T-cell (primary cell): ENCODE measurements around the gene CDRT4. TPM values are rescaled to one million over a fixed set of nuclear protein-coding genes. Genes with fewer than 3 reads are reported as not detected.

Experiments used
- ATAC-seq, 4 experiments: fragments of 200-7000 bp in 3 of 4; fragments of 150-1000 bp in 1 of 4; cut with Tn5 transposase; replicated peaks in 1 of 4; 1 replicate in 3 of 4; 2 replicates in 1 of 4; pipeline ENCODE4 v1.10.0; 2021; ENCODE audit warnings: moderate library complexity in 3 of 4, mild to moderate bottlenecking in 2 of 4, moderate number of reproducible peaks in 1 of 4
- CTCF ChIA-PET, 2 donors: fragments of 300-600 bp; sonication (Branson Sonifier 250); formaldehyde crosslinking; loops; one replicate each; lab custom pipeline; 2022; ENCODE audit warnings: antibody characterized with exemption in 2 of 2; lab: Charles Lee
- POLR2A ChIA-PET, 2 donors: fragments of 300-600 bp; sonication (Branson Sonifier 250); formaldehyde crosslinking; loops; one replicate each; lab custom pipeline; 2022; ENCODE audit warnings: antibody characterized with exemption in 2 of 2; lab: Charles Lee
- DNase-seq, 35 experiments: peaks; one replicate each; pipeline versions ENCODE4 v3.0.0 to v3.0.0-alpha.2; 2013 to 2023
- H3K27ac ChIP-seq: one replicate; pipeline ENCODE4 v1.5.1; 2013; ENCODE audit warnings: low read length
- H3K27me3 ChIP-seq, 2 experiments: replicated peaks in 1 of 2; 1 replicate in 1 of 2; 2 replicates in 1 of 2; pipeline versions ENCODE4 v1.6.1 to v1.7.0; 2013; ENCODE audit warnings: low read length in 1 of 2, mixed read lengths in 1 of 2; ENCODE audit not compliant: control insufficient read depth in 2 of 2, insufficient read depth in 2 of 2; ENCODE audit errors: extremely low read depth in 1 of 2
- H3K36me3 ChIP-seq, 2 donors: 1 replicate in 1 of 2; 2 replicates in 1 of 2; pipeline versions ENCODE4 v1.6.1 to v1.7.0; 2013; ENCODE audit warnings: low read length in 1 of 2; ENCODE audit not compliant: control insufficient read depth in 2 of 2, insufficient read depth in 1 of 2; ENCODE audit errors: extremely low read depth in 1 of 2
- H3K4me1 ChIP-seq, 2 experiments: 1 replicate in 1 of 2; 2 replicates in 1 of 2; pipeline versions ENCODE4 v1.6.1 to v1.7.0; 2013; ENCODE audit warnings: low read length in 2 of 2, mixed read lengths in 1 of 2; ENCODE audit not compliant: insufficient read depth in 2 of 2, control insufficient read depth in 1 of 2; ENCODE audit errors: extremely low read depth in 1 of 2
- H3K4me3 ChIP-seq, 2 donors: 1 replicate in 1 of 2; 2 replicates in 1 of 2; pipeline versions ENCODE4 v1.5.1 to v1.7.0; 2013; ENCODE audit warnings: mild to moderate bottlenecking in 2 of 2, low read length in 1 of 2, moderate library complexity in 1 of 2; ENCODE audit not compliant: control insufficient read depth in 1 of 2; ENCODE audit errors: extremely low read depth in 1 of 2
- H3K9me3 ChIP-seq: 2 replicates; pipeline ENCODE4 v1.7.0; 2013
- H3K27ac Mint-ChIP-seq, 2 donors: one replicate each; pipeline ENCODE4 v1.8.0; 2020 to 2021; ENCODE audit warnings: mild to moderate bottlenecking in 2 of 2, mixed read lengths in 2 of 2
- H3K27me3 Mint-ChIP-seq, 2 donors: one replicate each; pipeline ENCODE4 v1.8.0; 2021 to 2022; ENCODE audit warnings: mixed read lengths in 2 of 2
- H3K36me3 Mint-ChIP-seq: one replicate; pipeline ENCODE4 v1.8.0; 2021; ENCODE audit warnings: mixed read lengths
- H3K4me1 Mint-ChIP-seq, 3 donors: one replicate each; pipeline ENCODE4 v1.8.0; 2020 to 2022; ENCODE audit warnings: mixed read lengths in 3 of 3, mild to moderate bottlenecking in 1 of 3
- H3K4me3 Mint-ChIP-seq, 3 donors: one replicate each; pipeline ENCODE4 v1.8.0; 2020 to 2022; ENCODE audit warnings: mild to moderate bottlenecking in 3 of 3, mixed read lengths in 3 of 3, moderate library complexity in 3 of 3
- H3K9me3 Mint-ChIP-seq, 3 donors: one replicate each; pipeline ENCODE4 v1.8.0; 2020 to 2022; ENCODE audit warnings: mixed read lengths in 3 of 3
- WGBS: methylation state at CpG from one replicate; pipeline ENCODE4 v1.1.5; 2013; ENCODE audit warnings: missing lambda C conversion rate; ENCODE audit not compliant: insufficient coverage; 5-methylcytosine and 5-hydroxymethylcytosine counted together
- total RNA-seq, 35 experiments: library from RNA in 6 of 35; stranded (reverse) in 6 of 35; fragments of 120-200 nt in 1 of 35; gene quantifications; one replicate each; pipeline versions ENCODE4 v1.2.1 to v1.2.4 and lab custom pipeline; 2013 to 2026

The CDRT4 gene
- total RNA-seq, 5 donors from 2014 or later (not counting 1 experiment from before 2014, with no cell fraction given) = 4.7 to 10.0 (median 9.0) TPM

- H3K36me3 Mint-ChIP-seq = peaks cover 38% of the 10 kb centered on the region
- POLR2A ChIA-PET = no interaction called here
- peaks cover 0 to 3% (median 2%) of the 10 kb centered on the region in 3 donors for H3K4me1 Mint-ChIP-seq
- H3K9me3 Mint-ChIP-seq = no peaks in the 10 kb centered on the region
- CTCF ChIA-PET = no interaction called here
- 95% methylated on average over 4 of the region's 5 CpGs for WGBS
- Histone ChIP-seq H3K4me1 (no peaks in the 10 kb centered on the region), H3K4me3 (no peak overlapping the region), H3K9me3 (no peaks in the 10 kb centered on the region), H3K36me3 (peaks cover 0 to 3% of the 10 kb centered on the region in 2 donors), H3K27ac (no peak overlapping the region), H3K27me3 (no peaks in the 10 kb centered on the region)
- no peaks in the 10 kb centered on the region for H3K27me3 Mint-ChIP-seq
- DNase-seq (no peak), ATAC-seq (no peak)
- no peak overlapping the region for H3K4me3 Mint-ChIP-seq
- H3K27ac Mint-ChIP-seq = no peak overlapping the region
Measured at GRCh38 chr17:15478845-15479244, 11.4 kb upstream of the CDRT4 start.

GRCh38 chr17:15475631-15476354 is 8.4 kb upstream of the CDRT4 start:
- H3K27ac ChIP-seq = no peak overlapping the region
- POLR2A ChIA-PET = no interaction called here
- no peaks in the 10 kb centered on the region for H3K4me1 ChIP-seq
- no peaks in the 10 kb centered on the region for H3K27me3 ChIP-seq
- CTCF ChIA-PET = no interaction called here
- DNase-seq (no peak), ATAC-seq (no peak)
- Mint-ChIP-seq H3K4me3 (no peak overlapping the region), H3K27ac (no peak overlapping the region), H3K9me3 (no peaks in the 10 kb centered on the region), H3K36me3 (peaks cover 29% of the 10 kb centered on the region), H3K27me3 (no peaks in the 10 kb centered on the region), H3K4me1 (peaks cover 0 to 3% (median 2%) of the 10 kb centered on the region in 3 donors)
- no peaks in the 10 kb centered on the region for H3K9me3 ChIP-seq
- no peaks in the 10 kb centered on the region for H3K36me3 ChIP-seq
- 92% methylated on average over 3 of the region's 8 CpGs for WGBS
- no peak overlapping the region for H3K4me3 ChIP-seq

- 100% methylated on average over 2 of the region's 3 CpGs for WGBS
Measured at GRCh38 chr17:15472891-15473290, 5.5 kb upstream of the CDRT4 start.

DNA sequence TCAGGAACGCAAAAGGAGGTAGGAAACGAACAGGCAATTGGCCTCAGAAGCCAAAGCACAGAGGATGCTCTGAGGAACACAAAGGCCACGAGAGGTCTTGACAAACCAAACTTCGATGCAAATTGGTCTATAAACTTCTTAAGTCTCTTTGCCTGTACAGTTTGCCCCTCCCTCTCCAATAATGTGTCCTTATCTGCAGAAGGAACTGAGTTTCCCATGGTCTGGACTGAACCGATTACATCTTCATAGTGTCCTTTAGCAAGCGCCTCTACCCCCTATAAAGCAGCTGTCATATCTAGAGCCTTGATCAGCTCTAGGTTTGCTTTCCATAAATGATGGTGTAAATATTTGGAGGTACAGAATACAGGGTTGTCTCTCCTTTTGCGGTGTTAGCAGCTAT is 3.1 kb upstream of the CDRT4 start:
- ChIA-PET POLR2A (no interaction called here), CTCF (no interaction called here)
- Histone ChIP-seq H3K4me3 (no peak overlapping the region), H3K9me3 (no peaks in the 10 kb centered on the region), H3K27me3 (no peaks in the 10 kb centered on the region), H3K27ac (no peak overlapping the region), H3K36me3 (no peaks in the 10 kb centered on the region), H3K4me1 (no peaks in the 10 kb centered on the region)
- no peaks in the 10 kb centered on the region for H3K27me3 Mint-ChIP-seq
- DNase-seq = no peak
- H3K4me1 Mint-ChIP-seq = no peaks in the 10 kb centered on the region
- no peak overlapping the region for H3K4me3 Mint-ChIP-seq
- peaks cover 27% of the 10 kb centered on the region for H3K36me3 Mint-ChIP-seq
- WGBS = 83% methylated on average over 4 of the region's 7 CpGs
- no peaks in the 10 kb centered on the region for H3K9me3 Mint-ChIP-seq
- ATAC-seq = no peak
- no peak overlapping the region for H3K27ac Mint-ChIP-seq

More at GRCh38 chr17:15472891-15473290, 5.5 kb upstream of the CDRT4 start:
- Mint-ChIP-seq H3K4me1 (no peaks in the 10 kb centered on the region), H3K27me3 (no peaks in the 10 kb centered on the region), H3K27ac (no peak overlapping the region), H3K4me3 (no peak overlapping the region), H3K36me3 (peaks cover 32% of the 10 kb centered on the region), H3K9me3 (no peaks in the 10 kb centered on the region)
- ChIA-PET POLR2A (no interaction called here), CTCF (no interaction called here)
- Histone ChIP-seq H3K36me3 (no peaks in the 10 kb centered on the region), H3K9me3 (no peaks in the 10 kb centered on the region), H3K4me1 (no peaks in the 10 kb centered on the region), H3K4me3 (no peak overlapping the region), H3K27ac (no peak overlapping the region), H3K27me3 (no peaks in the 10 kb centered on the region)
- DNase-seq (no peak), ATAC-seq (no peak)

DNA sequence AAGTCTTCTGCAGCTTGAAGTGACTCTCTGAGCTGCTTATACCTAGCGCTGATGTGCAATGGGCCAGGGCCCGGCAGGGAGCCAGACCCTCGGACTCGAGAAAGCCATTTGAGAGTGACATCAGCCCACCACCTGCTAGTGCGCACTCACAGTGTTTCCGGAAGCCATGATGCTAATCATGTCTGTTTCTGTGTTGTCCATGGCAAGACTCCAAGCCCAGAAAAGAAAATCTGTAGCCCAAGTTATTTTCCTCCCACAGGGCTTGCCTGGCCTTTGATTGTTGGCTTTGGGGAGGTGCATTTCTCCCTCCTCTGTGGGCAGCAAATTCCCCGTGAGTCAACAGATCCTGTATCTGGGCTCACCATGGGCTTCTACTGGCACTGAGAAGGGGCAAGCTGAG is 1.8 kb upstream of the CDRT4 start:
- no peaks in the 10 kb centered on the region for H3K36me3 ChIP-seq
- Mint-ChIP-seq H3K27me3 (no peaks in the 10 kb centered on the region), H3K27ac (no peak overlapping the region), H3K36me3 (peaks cover 16% of the 10 kb centered on the region), H3K4me3 (no peak overlapping the region), H3K9me3 (no peaks in the 10 kb centered on the region), H3K4me1 (no peaks in the 10 kb centered on the region)
- H3K27me3 ChIP-seq = no peaks in the 10 kb centered on the region
- no peaks in the 10 kb centered on the region for H3K9me3 ChIP-seq
- no peak overlapping the region for H3K27ac ChIP-seq
- DNase-seq (no peak), ATAC-seq (no peak)
- H3K4me1 ChIP-seq = no peaks in the 10 kb centered on the region
- 96% methylated on average over 7 of the region's 7 CpGs for WGBS
- ChIA-PET POLR2A (no interaction called here), CTCF (no interaction called here)
- no peak overlapping the region for H3K4me3 ChIP-seq

- Mint-ChIP-seq H3K4me1 (no peaks in the 10 kb centered on the region), H3K9me3 (no peaks in the 10 kb centered on the region), H3K27me3 (no peaks in the 10 kb centered on the region), H3K27ac (no peak overlapping the region), H3K36me3 (peaks cover 11% of the 10 kb centered on the region), H3K4me3 (no peak overlapping the region)
- no peak for DNase-seq
- CTCF ChIA-PET = no interaction called here
- Histone ChIP-seq H3K36me3 (no peaks in the 10 kb centered on the region), H3K9me3 (no peaks in the 10 kb centered on the region), H3K4me1 (no peaks in the 10 kb centered on the region), H3K27ac (no peak overlapping the region), H3K27me3 (no peaks in the 10 kb centered on the region), H3K4me3 (no peak overlapping the region)
- POLR2A ChIA-PET = no interaction called here
- WGBS = 61% methylated on average over 2 of the region's 4 CpGs
- ATAC-seq = no peak
Measured at GRCh38 chr17:15468126-15468525, 705 bp upstream of the CDRT4 start.
